HG03520 (cell line): ENCODE measurements around the gene ZCCHC7.
"Not testable (repeated sequence)": the region's sequence is repeated elsewhere in the genome, so short reads cannot be mapped to it uniquely, and the experiment has no call there.

ENCODE experiments used
- ATAC-seq: cut with Tn5 transposase; IDR thresholded peaks from one replicate; pipeline ENCODE4 v1.9.1; 2021; ENCODE audit warnings: mild to moderate bottlenecking, moderate library complexity; ENCODE audit not compliant: unreplicated experiment

Gene ZCCHC7

GRCh38 chr9:37203456-37203855 is 83.1 kb downstream of the ZCCHC7 start:
- not testable (repeated sequence) for ATAC-seq

GRCh38 chr9:37206121-37206620 is 85.8 kb downstream of the ZCCHC7 start:
- ATAC-seq: no peak

- ATAC-seq: no peak
Observed at GRCh38 chr9:37209431-37210386, 89.3 kb downstream of the ZCCHC7 start.

GRCh38 chr9:37210737-37211523 is 90.6 kb downstream of the ZCCHC7 start:
- ATAC-seq: no peak

- ATAC-seq: no peak
Observed at GRCh38 chr9:37212435-37212834, 92.1 kb downstream of the ZCCHC7 start.

GRCh38 chr9:37215381-37215780 is 95.0 kb downstream of the ZCCHC7 start:
- ATAC-seq: no peak

- no peak for ATAC-seq
Observed at GRCh38 chr9:37215830-37216229, 95.5 kb downstream of the ZCCHC7 start.

- no peak for ATAC-seq
Observed at GRCh38 chr9:37217161-37217560, 96.8 kb downstream of the ZCCHC7 start.

- ATAC-seq: no peak
Observed at GRCh38 chr9:37218800-37219425, 98.5 kb downstream of the ZCCHC7 start.

GRCh38 chr9:37220971-37221370 is 100.6 kb downstream of the ZCCHC7 start:
- ATAC-seq: no peak

- no peak for ATAC-seq
Observed at GRCh38 chr9:37221489-37222106, 101.2 kb downstream of the ZCCHC7 start.

GRCh38 chr9:37229455-37229854 is 109.1 kb downstream of the ZCCHC7 start:
- ATAC-seq: no peak

GRCh38 chr9:37229882-37230482 is 109.6 kb downstream of the ZCCHC7 start:
- no peak for ATAC-seq

- no peak for ATAC-seq
Observed at GRCh38 chr9:37236822-37237221, 116.4 kb downstream of the ZCCHC7 start.

- ATAC-seq: no peak
Observed at GRCh38 chr9:37238122-37238521, 117.7 kb downstream of the ZCCHC7 start.

- no peak for ATAC-seq
Observed at GRCh38 chr9:37239224-37239859, 119.0 kb downstream of the ZCCHC7 start.

GRCh38 chr9:37239921-37240320 is 119.5 kb downstream of the ZCCHC7 start:
- no peak for ATAC-seq

GRCh38 chr9:37241340-37241739 is 121.0 kb downstream of the ZCCHC7 start:
- ATAC-seq: no peak

- ATAC-seq: no peak
Observed at GRCh38 chr9:37242089-37242488, 121.7 kb downstream of the ZCCHC7 start.
